AML-193 (cell line): ENCODE measurements around the gene CDH13.

Experiments
- DNase-seq, 2 experiments: peaks; one replicate each; lab custom pipeline; 2025; lab: John Stamatoyannopoulos, UW

CDH13 gene

DNA sequence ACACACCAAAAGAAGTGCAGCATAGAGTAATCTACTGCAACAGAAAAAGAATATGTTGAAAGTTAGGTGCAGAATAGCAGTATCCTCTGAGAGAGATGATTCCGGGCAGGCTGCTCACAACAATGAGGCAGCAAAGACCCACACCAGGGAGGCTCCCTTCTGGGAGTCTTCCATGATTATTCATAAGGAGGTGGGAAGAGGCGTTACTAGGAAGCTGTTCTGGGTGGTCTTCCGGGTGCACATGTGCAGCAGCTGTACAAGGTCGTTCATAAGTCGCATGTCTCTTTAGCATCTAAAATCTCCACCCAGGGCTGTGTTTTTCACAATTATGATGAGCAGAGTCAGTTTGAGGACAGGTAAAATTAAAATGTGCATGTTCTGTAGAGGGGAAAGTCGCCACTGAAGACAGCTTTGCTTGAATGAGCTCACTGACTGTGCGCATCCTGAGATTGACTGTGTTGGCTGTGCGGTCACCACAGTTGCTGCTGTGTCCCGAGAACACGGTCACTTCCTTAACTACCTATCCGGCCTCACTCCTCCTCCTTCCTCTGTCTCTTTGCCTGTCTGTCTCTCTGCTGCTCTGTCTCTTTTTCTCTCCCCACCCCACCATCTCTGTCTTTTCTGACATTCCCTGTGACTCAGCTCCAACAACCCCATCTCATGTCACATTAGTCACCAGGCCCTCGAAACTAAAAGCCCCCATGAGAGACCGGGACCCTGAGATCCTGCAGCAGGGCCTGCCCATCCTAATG lies 1055.5 kb downstream of the CDH13 start:
- DNase-seq = no peak

GRCh38 chr16:83682868-83683235 lies 1056.1 kb downstream of the CDH13 start:
- no peak for DNase-seq

DNA sequence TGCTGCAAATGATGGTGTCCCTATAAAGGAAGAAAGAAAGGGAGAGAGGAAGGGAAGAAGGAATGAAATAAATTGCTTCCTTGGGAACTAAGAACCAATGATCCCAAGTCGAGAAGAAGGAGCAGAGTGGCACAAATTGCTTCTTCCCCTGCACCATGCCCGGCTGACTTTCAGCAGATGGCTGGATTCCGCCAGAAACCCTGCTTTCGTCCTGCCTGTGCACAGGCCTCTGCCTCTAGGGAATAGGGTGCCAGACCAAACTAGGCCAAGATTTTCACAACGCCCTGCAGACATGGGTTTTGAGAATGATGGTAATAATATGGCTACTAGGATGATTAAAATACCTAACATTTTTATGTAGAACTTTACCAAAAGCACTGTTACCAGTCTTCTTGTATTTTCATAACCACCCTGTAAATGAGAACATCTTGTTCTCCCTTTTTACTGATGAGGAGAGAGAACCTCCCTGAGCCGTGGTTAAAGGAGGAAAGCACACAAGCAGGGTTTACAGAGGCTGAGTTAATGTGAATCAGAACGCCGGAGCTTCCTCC lies 1058.9 kb downstream of the CDH13 start:
- DNase-seq = no peak

DNA sequence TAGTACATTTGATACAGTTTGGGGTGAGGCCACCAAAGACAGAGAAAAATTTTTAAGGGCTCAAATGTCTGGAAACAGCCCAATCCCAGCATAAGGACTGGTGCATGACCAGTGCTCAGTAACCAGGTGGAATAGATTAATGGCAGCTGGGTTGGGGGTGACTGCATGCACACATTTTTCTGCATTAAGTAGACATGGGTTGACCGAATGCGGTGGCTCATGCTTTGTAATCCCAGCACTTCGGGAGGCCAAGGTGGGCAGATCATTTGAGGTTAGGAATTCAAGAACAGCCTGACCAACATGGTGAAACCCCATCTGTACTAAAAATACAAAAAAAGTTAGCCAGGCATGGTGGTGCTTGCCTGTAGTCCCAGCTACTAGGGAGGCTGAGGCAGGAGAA lies 1060.0 kb downstream of the CDH13 start:
- no peak for DNase-seq

DNA sequence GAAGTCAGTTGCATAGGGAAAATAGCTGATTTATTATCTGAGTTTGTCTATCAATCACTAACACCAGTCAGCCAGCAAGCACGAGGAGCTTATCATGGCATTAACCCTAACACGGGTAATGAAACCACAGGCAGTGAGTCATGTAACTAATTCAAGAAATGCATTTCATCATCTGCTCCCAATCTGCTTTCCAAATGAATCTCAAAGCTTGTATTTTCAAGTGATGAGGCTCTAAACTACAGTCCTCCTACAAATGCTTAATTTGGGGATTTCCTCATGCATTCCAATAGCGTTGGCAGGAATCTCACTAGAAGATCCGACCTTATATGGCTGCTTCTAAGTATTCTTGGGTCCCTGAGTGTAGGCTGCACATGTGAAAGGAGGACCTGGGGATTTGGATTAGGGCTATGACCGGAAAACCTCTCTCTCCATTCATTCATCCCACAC lies 1062.6 kb downstream of the CDH13 start:
- peak; percentile 11 to 17 for DNase-seq

GRCh38 chr16:83692224-83692623 lies 1065.5 kb downstream of the CDH13 start:
- no peak for DNase-seq

- DNase-seq = no peak
Measured at GRCh38 chr16:83698964-83699363, 1072.2 kb downstream of the CDH13 start.

DNA sequence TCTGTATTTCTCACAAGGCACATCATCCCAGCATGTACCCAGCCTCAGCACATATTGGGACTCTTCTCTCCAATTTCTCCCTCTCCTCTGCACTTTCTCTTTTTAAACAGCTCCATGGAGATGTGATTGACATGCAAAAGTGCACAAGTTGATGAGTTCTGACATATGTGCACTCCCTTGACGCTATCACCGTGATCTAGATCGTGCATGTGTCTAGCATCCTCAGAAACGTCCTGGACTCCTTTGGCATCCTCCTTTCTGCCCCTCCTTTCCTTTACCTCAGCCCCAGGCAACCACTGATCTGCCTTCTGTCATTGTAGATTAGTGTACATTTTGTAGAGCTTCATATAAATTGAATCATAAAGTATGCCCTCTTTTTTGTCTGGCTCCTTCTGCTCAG lies 1073.0 kb downstream of the CDH13 start:
- no peak for DNase-seq

- DNase-seq = no peak
Measured at GRCh38 chr16:83700918-83701317, 1074.1 kb downstream of the CDH13 start.

DNA sequence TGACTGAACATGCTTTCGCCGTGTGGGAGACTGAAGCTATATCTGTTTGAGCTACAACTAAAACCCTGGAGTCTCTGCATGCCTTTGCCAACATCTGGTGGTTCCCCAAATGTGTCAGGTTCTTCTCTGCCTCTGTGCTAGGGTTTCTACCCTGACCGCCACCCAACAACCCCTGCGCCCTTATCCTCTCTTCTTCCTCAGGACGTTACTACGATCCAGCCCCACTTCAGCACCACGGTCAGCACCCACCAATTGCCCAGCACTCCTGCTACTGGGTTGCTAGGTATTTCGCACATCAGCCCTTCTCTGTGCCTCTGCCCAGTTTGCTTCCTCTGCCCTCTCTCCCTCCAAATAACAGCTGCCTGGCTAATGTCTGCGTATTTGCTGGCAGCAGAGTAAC lies 1074.7 kb downstream of the CDH13 start:
- peak in 1 of 2 experiments; percentile 17 for DNase-seq

GRCh38 chr16:83704656-83705055 lies 1077.9 kb downstream of the CDH13 start:
- DNase-seq = no peak

- DNase-seq = no peak
Measured at GRCh38 chr16:83705856-83706255, 1079.1 kb downstream of the CDH13 start.

GRCh38 chr16:83706394-83706793 lies 1079.6 kb downstream of the CDH13 start:
- no peak for DNase-seq

DNA sequence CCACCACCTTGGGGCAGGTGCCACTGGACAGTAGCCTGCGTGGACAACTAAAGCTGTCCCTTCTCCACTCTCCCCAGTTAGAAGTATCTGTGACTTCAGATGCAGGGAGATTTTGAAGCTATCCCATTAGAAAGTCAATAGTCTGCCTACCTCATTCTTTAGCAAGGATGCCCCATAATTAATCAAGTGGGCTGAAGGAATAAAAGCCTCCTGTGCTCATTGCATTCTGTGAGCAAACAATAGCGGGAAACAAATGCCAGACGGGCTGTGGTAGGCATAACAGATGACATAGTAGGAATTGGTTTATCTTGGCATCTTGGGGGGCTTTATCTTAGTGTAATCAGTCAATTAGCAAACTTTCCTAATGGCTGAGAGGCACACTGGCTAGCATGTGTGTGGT lies 1084.3 kb downstream of the CDH13 start:
- no peak for DNase-seq

DNA sequence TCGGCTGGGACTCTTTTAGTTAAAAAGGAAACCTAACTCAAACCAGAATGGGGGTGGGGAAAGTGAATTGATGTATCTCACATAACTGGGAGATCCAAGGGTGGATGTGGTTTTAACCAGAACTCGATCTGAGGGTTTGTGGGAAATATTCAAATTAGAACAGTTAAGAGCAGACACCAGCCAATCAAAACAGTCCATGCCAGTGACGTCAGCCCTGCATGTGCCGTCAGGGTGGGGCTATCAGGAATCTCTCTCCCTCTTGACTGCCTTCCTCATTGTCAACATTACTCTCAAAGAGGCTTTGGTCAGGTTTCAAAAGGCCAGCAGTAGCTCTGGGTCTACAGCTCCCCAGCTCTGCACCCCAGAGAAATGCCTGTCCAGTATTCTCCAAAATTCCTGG lies 1086.8 kb downstream of the CDH13 start:
- DNase-seq = no peak

GRCh38 chr16:83714286-83714685 lies 1087.5 kb downstream of the CDH13 start:
- DNase-seq = no peak

- DNase-seq = no peak
Measured at GRCh38 chr16:83715217-83715920, 1088.6 kb downstream of the CDH13 start.

- DNase-seq = peak in 1 of 2 experiments; percentile 6
Measured at GRCh38 chr16:83717308-83717707, 1090.5 kb downstream of the CDH13 start.

- DNase-seq = no peak
Measured at GRCh38 chr16:83717814-83718213, 1091.0 kb downstream of the CDH13 start.

DNA sequence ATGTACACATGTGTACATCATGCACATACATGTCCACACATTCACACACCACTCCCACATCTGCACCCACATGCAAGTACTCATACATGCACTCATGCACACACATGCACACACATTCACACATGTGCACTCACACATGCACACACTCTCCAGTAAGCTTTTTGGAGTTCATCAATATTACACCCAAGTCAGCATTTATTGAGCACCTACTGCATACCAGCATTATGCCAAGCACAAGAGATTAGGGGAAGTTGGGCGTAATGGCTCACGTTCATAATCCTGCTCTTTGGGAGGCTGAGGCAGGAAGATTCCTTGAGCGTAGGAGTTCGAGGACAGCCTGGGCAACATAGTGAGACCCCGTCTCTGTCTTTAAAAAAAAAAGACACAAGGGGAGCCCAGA lies 1093.4 kb downstream of the CDH13 start:
- DNase-seq = no peak

DNA sequence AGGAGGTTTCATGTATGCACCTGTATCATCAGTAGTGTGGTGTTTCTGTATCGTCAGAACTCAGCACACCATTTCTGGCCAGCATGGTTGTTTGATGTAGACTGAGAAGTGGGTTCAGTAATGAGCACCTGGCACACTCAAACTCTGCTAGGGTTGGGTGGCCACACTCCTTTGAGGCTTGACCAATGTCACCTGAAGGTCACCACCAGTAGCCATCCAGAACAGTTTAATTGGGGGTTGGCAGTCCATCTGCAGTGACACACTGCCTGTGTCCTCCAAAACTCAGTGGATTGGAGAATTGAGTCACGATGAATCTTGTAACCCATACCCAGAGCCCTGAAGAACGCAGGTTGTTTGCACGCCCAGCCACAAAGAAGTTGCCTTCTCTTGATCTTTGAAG lies 1094.2 kb downstream of the CDH13 start:
- no peak for DNase-seq

DNA sequence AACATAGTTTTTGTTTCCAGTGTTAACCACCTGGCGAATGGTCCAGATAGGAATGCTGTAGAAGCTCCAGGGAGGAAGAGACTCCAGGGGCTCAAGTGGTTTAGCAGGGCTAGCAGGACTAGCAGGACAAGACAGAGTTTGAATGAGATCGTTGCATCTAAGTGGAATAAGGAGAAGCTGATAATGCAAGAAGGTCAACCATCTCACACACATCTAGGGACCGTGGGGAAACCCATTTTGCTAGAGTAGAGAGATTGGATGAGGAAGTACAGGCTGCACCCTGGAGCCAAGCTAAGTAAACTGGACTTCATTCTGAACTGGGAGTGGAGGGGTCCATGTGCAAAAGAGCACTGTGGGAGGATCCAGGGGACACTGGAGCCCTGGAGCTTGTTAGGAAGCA lies 1094.9 kb downstream of the CDH13 start:
- DNase-seq = no peak

GRCh38 chr16:83722456-83723183 lies 1095.9 kb downstream of the CDH13 start:
- DNase-seq = no peak
